Activated CD4-positive, alpha-beta T cell treated with anti-CD3 and anti-CD28 coated beads, Interleukin-2, amount 10 ng/mL, durations not matched to agents 7 days and 5 days (primary cell): ENCODE data around the gene TREH. TPM values are rescaled to one million over a fixed set of nuclear protein-coding genes. Genes with fewer than 3 reads are reported as not detected.

ENCODE experiments used
- CTCF ChIA-PET: fragments of 350-600 bp; sonication (Branson Sonifier 250); formaldehyde crosslinking; loops from one replicate; lab custom pipeline; 2021; ENCODE audit warnings: antibody characterized with exemption; lab: Charles Lee
- POLR2A ChIA-PET: fragments of 350-600 bp; sonication (Branson Sonifier 250); formaldehyde crosslinking; loops from one replicate; lab custom pipeline; 2021; ENCODE audit warnings: antibody characterized with exemption; lab: Charles Lee
- DNase-seq: peaks from one replicate; pipeline ENCODE4 v3.0.0-alpha.2; 2020
- H3K27ac Mint-ChIP-seq: one replicate; pipeline ENCODE4 v1.8.0; 2021; ENCODE audit warnings: mild to moderate bottlenecking, moderate library complexity, mixed read lengths
- H3K27me3 Mint-ChIP-seq: one replicate; pipeline ENCODE4 v1.8.0; 2021; ENCODE audit warnings: mixed read lengths
- H3K36me3 Mint-ChIP-seq: one replicate; pipeline ENCODE4 v1.8.0; 2021; ENCODE audit warnings: low read depth, mixed read lengths
- H3K4me1 Mint-ChIP-seq: one replicate; pipeline ENCODE4 v1.8.0; 2021; ENCODE audit warnings: mixed read lengths
- H3K4me3 Mint-ChIP-seq: one replicate; pipeline ENCODE4 v1.8.0; 2021; ENCODE audit warnings: mild to moderate bottlenecking, moderate library complexity, mixed read lengths
- H3K9me3 Mint-ChIP-seq: one replicate; pipeline ENCODE4 v1.8.0; 2021; ENCODE audit warnings: mixed read lengths
- microRNA-seq: library from miRNA; unstranded; fragments of <30 nt; microRNA quantifications from one replicate; pipeline ENCODE4 v1.2.0, GENCODE V29; 2021; ENCODE audit warnings: borderline microRNAs expressed, borderline replicate concordance
- total RNA-seq, 2 experiments: library from RNA; stranded (reverse); gene quantifications; one replicate each; pipeline ENCODE4 v1.2.3, GENCODE V29; 2021

TREH gene
- total RNA-seq, 2 experiments from 2014 or later: not detected

GRCh38 chr11:118608360-118609227 is 70.9 kb downstream of the TREH start:
- POLR2A ChIA-PET: no interaction called here
- H3K27me3 Mint-ChIP-seq: peaks cover 38% of the 10 kb centered on the region
- H3K4me3 Mint-ChIP-seq: peak overlapping the region; percentile 62
- CTCF ChIA-PET: interaction anchor here (0.5 to 1.8 kb wide), 11 partner anchors 10 to 774 kb away, joined by 3 to 6 read pairs (median 3); no protein-coding TSS in a partner anchor
- peak overlapping the region; percentile 48 for H3K27ac Mint-ChIP-seq
- DNase-seq: peak; percentile 59
- peaks cover 2% of the 10 kb centered on the region for H3K36me3 Mint-ChIP-seq
- H3K4me1 Mint-ChIP-seq: peaks cover 24% of the 10 kb centered on the region
- no peaks in the 10 kb centered on the region for H3K9me3 Mint-ChIP-seq

GRCh38 chr11:118607401-118608359 is 71.8 kb downstream of the TREH start, which contains the start of gene PHLDB1:
Gene PHLDB1, plus strand, starts transcription at chr11:118607615. Its CDS starts 6,222 bp downstream, at chr11:118613837.
- peak within 1 kb of the TSS; percentile 62 for H3K4me3 Mint-ChIP-seq
- peaks cover 36% of the 10 kb centered on the region for H3K27me3 Mint-ChIP-seq
- H3K27ac Mint-ChIP-seq: no peak within 1 kb of the TSS
- peaks cover 5% of the 10 kb centered on the region for H3K36me3 Mint-ChIP-seq
- ChIA-PET POLR2A (interaction anchor here (0.6 to 0.7 kb wide), 2 partner anchors 9 to 382 kb away, joined by 4 to 7 read pairs; no protein-coding TSS in a partner anchor), CTCF (interaction anchor here (0.7 to 1.5 kb wide), 8 partner anchors 15 to 178 kb away, joined by 3 to 4 read pairs (median 3); no protein-coding TSS in a partner anchor)
- peaks cover 24% of the 10 kb centered on the region for H3K4me1 Mint-ChIP-seq
- no peaks in the 10 kb centered on the region for H3K9me3 Mint-ChIP-seq
- DNase-seq: peak; percentile 30

Small RNAs within 50 kb of the gene (microRNA-seq; reads per million reads assigned to microRNA genes)
- not detected for gene MIR6716

Other genes with a start within 250 kb of the TREH start
- 100 to 1,000 TPM in 1 of 2 experiments, 10 to 100 TPM in 1; 93.4 to 102 TPM for gene KMT2A, start 243.2 kb downstream of the TREH start, total RNA-seq
- gene TTC36, start 152.2 kb downstream of the TREH start, total RNA-seq: 1 to 10 TPM; 1.1 to 1.8 TPM
- 1 to 10 TPM; 7.8 to 9.5 TPM for gene TMEM25, start 148.5 kb downstream of the TREH start, total RNA-seq
- 10 to 100 TPM; 12.3 to 13.7 TPM for gene IFT46, start 113.7 kb downstream of the TREH start, total RNA-seq
- 100 to 1,000 TPM; 113 to 128 TPM for gene ARCN1, start 107.2 kb downstream of the TREH start, total RNA-seq
- gene PHLDB1, start 72.0 kb downstream of the TREH start, total RNA-seq: under 1 TPM; 0.06 to 0.12 TPM
- 100 to 1,000 TPM; 163 to 180 TPM for gene DDX6, start 111.5 kb upstream of the TREH start, total RNA-seq
- under 1 TPM; 0.50 to 0.52 TPM for gene CXCR5, start 204.2 kb upstream of the TREH start, total RNA-seq
- 100 to 1,000 TPM; 103 to 109 TPM for gene BCL9L, start 246.3 kb upstream of the TREH start, total RNA-seq